Measurements from ENCODE around the gene GMEB1.

GRCh38 chr1:28755701-28756100 lies 87.1 kb downstream of the GMEB1 start:
- no peak for TF ChIP-seq SIN3A (IDR thresholded peaks at IDR 0.05; ENCODE audit: borderline replicate concordance, insufficient read depth, low read length)
- no peak for TF ChIP-seq POLR2AphosphoS5 (IDR thresholded peaks at IDR 0.05; ENCODE audit: low read depth, low read length)
- TF ChIP-seq REST (IDR thresholded peaks at IDR 0.05; ENCODE audit: insufficient read depth in 1 of 2, low read depth in 2 of 2, low read length in 2 of 2): no peak
- TF ChIP-seq TAF1 (IDR thresholded peaks at IDR 0.05; ENCODE audit: borderline replicate concordance, insufficient read depth, low read length): no peak

Measured in PFSK-1 (cell line).